Fibroblast of skin of abdomen (primary cell): Measurements from ENCODE around the gene ME3.

Experiments
- DNase-seq: peaks from one replicate; pipeline ENCODE4 v3.0.0-alpha.2; 2013

The ME3 gene

DNA sequence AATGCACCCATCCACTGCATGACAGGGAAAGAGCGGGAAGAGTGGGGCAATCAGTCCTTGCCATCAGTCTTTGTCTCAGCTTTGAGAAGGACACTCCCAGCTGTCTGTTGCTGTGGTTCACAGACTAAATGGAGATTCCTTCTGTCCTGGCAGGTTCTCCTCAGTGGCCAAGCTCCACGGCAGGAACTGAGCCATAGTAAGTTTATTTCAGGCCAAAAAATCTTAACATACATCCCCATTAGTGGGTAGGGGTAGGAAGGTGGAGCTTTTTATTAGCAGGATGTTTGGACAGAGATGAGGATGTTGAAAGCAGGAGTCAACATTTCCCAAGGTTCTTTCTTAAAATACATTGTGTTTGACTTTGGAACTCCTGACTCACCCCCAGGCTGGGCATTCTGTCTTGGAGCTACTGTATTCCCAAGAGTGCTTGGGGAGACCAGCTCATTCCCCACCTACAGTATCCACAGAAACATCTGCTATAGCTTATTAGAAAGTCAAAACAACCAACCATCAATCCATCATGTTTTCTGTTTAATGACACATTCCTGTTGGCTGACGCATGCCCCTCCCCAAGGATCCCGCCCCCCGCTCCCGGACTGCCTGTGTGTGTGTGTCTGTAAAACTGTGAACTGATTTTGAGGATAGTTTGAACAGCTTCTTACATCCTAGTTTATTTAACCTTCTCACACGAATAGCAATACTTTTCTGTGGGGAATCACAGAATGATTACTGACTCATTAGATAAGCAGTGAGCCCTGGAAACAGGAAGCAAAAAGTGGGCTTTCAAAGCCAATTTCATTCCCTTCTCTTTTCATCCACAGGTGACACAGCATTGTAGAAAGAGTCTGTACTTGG, 188.2 kb downstream of the ME3 start:
- peak; percentile 99 for DNase-seq

DNA sequence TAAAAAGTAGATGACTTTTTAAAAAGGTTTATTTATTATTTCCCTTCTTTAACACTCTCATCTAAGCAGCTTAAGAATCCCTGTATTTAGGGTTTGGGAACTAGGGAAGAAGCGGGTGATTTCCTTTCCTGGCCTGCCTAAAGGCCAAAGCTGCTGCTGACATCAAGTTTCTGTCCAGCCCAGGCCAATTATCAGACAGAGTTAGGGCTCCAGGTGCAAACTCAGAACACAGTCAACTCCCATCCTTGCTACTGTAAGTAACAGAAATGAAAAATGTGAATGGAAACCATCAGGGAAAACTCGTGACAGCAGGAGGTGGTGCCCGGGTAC, 188.8 kb downstream of the ME3 start:
- DNase-seq: no peak

GRCh38 chr11:86482692-86483091, 189.7 kb downstream of the ME3 start:
- DNase-seq: no peak

- DNase-seq: no peak
Observed at GRCh38 chr11:86481399-86481798, 191.0 kb downstream of the ME3 start.

DNA sequence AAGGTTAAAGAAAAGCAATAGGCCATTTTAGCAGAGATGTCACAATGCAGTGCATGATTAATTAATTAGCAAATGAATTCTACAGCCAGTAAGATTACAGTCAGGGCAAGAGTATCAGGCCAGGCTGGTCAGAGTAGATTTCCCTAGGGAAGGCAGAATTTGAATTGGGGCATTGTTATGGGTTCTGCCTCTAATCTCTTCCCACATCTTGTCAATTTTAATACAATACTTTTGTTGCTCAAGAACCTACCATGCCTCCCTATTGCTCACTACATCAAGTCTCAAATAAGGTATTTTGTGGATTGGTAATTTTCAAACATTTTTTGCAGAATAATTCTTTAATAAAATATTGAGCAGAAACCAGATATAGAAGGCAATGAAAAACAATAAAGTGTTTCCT, 194.1 kb downstream of the ME3 start:
- no peak for DNase-seq

- DNase-seq: no peak
Observed at GRCh38 chr11:86477495-86478155, 194.8 kb downstream of the ME3 start.

- DNase-seq: no peak
Observed at GRCh38 chr11:86476109-86476861, 196.1 kb downstream of the ME3 start.

DNA sequence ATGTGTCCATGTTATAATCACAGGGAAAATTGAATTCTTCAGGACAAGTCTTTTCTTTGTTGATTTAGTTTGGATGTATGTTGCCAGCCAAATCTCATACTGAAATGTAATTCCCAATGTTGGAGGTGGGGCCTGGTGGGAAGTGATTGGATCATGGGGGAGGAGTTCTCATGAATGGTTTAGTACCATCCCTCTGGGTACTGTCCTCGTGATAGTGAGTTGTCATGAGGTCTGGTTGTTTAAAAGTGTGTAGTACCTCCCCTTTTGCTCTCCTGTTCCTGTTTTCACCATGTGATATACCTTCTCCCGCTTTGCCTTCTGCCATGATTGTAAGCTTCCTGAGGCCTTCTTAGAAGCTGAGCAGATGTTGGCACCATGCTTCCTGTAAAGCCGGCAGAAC, 197.4 kb downstream of the ME3 start:
- no peak for DNase-seq

DNA sequence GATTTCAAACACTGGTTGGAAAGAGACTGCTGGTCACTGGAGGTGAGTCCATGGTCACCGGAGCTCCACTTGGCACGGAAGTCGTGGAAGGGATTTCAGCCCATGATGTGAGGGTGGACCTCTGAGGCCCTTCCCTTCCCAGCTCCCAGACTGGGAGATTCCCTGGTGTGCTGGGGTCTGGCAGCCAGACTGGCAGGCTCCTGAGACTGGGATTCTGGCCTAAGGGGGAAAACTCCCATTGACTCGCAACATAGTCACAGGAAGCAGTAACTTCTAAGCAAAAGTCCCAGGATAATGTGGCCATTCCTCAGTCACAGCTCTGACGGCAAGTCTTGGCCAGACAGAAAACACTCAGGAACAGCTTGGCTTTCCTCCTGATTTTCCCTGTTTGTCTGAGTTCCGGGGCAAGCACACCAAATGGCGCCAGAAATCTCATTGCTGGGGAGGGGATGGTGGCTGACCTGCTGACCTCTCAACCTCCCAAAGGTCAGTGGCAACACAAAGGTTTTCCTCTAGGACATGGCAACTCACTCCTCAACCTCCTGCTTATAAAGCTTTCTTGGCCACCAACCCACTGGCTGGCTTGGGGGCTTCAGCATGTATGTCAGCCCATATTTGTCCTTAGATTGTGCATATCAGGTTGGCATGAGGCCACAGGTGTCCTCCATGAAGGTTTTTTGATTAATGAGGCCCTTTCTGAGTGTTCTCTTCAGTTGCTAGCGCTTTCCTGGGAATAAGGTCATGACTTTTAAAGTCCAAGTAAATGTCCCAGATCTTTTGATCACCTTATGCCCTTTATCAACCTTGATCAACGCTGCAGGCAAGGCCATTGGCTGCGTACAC, 198.2 kb downstream of the ME3 start:
- DNase-seq: peak; percentile 37

DNA sequence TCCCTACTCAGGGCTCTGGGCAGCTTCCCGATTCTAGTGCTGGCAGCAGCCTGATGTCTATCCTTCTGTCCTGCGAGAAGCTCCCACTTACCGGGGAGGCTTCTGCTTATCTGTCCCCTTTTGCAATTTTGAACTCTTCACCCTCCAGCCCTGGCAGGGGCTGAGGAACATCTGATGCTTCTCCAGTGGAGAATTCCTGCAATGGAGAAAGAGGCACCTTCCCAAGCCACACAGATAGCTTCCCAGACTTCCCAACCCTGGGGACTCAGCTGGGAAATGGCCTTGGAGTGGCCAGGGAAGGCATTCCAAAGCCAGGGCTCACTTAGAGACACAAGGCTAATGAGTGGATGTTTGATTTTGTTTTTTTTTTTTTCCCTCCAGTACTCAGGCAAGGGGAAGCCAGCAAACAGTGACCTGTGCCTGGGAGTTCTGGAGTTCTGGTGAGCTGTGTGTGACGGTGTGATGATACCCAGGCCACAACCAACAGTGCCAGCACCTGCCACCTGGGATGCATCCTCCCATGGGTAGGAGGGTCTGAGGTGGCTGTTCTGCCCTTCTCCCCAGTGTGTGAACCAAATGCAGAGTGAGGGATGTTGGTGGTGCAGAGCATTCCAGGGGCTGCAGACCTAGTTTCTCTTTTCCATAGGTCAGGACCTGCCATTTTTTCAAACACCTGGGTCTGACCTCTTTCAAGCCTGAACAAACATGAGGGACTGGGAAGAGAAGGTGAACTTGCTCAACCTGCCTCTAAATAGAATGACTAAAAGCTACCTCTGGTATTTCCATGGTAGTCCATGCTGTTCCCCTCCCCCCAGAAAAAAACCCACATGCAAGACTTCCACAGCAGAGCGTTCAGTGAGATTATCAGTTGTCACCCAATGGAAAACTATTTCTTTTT, 202.7 kb downstream of the ME3 start:
- DNase-seq: no peak

DNA sequence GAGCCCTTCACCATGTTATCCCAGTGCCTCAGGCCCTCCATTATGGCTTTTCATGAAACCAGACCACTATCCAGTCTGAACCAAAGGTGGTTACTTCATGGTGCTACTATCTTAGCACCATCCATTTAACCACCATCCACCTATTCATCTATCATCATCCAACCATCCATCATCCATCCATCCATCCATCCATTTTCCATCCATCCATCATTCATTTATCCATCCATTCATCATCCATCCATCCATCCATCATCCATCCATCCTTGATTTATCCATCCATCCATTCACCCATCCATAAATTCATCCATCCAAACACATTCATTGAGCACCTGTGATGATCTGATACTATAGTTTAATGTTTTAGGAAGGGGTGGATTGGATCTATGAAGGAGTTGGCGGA, 204.2 kb downstream of the ME3 start:
- DNase-seq: no peak

GRCh38 chr11:86464509-86465221, 207.8 kb downstream of the ME3 start:
- peak; percentile 27 for DNase-seq

GRCh38 chr11:86463955-86464354, 208.5 kb downstream of the ME3 start:
- DNase-seq: no peak

DNA sequence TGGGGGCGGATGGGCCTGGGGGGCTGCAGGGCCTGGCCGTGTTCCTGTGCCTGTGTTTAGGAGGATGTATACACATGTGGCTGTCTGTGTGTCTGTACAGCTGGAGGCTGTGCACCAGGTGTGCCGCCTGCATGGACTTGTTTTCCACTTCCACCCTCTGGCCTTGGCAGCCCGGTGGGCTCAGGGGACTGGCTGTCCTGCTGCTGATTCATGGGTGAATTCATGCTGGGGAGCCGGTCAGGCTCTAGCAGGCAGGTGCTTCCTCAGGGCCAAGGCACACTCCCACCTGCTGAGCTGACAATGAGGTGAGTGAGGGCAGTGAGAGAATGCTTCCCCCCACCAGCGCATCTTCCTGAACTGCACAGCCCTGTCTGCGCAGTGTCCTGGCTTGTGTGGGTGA, 209.3 kb downstream of the ME3 start:
- no peak for DNase-seq

DNA sequence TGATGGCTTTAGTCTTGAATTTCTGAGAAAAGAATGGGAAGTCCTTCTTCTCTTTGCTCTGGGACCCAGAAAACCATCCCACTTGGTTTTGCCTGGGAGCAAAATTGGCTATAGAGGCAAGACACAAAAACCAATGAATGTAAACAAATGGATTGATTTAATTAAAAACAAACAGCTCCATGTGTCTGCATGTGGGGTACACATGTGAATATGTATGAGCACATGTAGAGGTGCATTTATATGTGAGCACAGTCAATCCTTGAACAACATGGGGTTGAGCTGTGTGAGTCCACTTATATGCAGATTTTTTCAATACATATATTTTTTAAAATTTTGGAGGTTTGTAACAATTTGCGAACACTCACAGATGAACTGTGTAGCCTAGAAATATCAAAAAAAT, 210.5 kb downstream of the ME3 start:
- DNase-seq: no peak

- DNase-seq: no peak
Observed at GRCh38 chr11:86460461-86461385, 211.7 kb downstream of the ME3 start.

DNA sequence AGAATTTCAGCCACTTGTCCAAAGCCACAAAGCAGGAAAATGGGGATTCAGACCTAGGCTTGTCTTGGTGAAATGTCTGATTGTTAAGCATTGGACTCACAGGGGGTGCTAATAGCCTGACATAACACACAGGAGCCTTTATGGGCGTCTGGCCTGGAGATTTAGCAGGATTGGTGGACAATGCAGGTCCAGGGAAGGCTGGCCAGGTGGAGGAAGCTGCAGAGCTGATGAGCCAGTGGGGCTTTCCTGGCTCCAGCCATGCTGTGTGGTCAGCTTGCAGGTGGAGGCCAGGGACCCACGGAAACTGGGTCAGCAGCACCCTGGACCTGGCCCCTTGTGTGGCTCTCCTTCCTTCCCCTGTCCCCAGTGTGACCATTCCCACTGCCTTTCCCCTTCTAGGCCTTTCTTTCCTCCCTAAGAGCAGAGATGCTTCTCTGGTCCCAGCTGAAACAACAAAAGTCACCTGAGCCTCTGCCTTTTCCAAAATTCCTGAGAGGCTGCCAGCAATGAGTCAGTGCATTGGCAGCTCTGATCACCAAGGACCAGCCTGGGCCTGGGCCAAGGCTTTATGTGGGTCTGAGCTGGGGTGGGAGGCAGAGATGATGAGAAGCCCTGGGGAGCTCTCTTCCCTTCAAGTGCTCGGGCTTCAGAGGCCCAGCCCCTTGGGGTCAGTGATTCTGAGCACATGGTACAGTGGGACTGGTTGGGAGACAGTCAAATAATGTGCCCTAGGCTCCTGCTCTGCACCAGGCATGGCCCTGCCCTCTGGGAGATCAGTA, 212.5 kb downstream of the ME3 start:
- peak; percentile 96 for DNase-seq

DNA sequence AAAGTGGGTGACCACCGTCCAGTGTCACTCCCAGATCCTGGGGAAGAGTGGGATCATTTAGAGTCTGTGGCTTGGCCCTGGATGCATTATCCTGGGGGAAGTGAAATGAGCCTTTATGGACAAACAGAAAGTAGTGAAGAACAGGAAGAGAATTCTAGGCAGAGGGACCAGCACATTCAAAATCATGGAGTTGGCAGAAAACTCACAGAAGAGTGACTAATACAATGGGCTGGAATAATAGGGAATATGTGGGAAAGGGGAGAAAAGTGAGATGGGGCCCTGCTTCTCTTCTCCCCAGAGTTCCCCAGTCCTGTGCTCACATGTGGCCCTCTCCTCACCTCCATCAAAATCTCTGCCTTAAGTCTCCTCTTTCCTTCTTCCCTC, 213.4 kb downstream of the ME3 start:
- DNase-seq: peak; percentile 44
